IPS DF 6.9 (cell line): ENCODE results near the gene PLSCR5.

Experiments
- DNase-seq: peaks from one replicate; pipeline ENCODE4 v3.0.0-alpha.2; 2013; ENCODE audit warnings: low read depth, low spot score
- H3K27ac ChIP-seq: one replicate; pipeline ENCODE4 v1.5.1; 2013; ENCODE audit warnings: low read length, control low read depth
- H3K27me3 ChIP-seq: 2 replicates; pipeline ENCODE4 v1.6.1; 2013; ENCODE audit warnings: mild to moderate bottlenecking, low read length; ENCODE audit not compliant: control insufficient read depth, insufficient read depth
- H3K36me3 ChIP-seq: 2 replicates; pipeline ENCODE4 v1.6.1; 2013; ENCODE audit warnings: low read length; ENCODE audit not compliant: control insufficient read depth, insufficient read depth
- H3K4me1 ChIP-seq: 2 replicates; pipeline ENCODE4 v1.6.1; 2013; ENCODE audit warnings: low read length; ENCODE audit not compliant: control insufficient read depth, insufficient read depth
- H3K4me3 ChIP-seq: 2 replicates; pipeline ENCODE4 v1.5.1; 2013; ENCODE audit warnings: mild to moderate bottlenecking, low read length
- H3K9me3 ChIP-seq: 2 replicates; pipeline ENCODE4 v1.6.1; 2013; ENCODE audit warnings: low read length, inconsistent platforms; ENCODE audit not compliant: control insufficient read depth, insufficient read depth
- WGBS: extraction: QIAGEN DNeasy Blood & Tissue Kit; methylation state at CpG from one replicate; pipeline ENCODE4 v1.1.7; 2013; ENCODE audit warnings: mixed read lengths, missing lambda C conversion rate; ENCODE audit not compliant: insufficient read length, insufficient coverage; 5-methylcytosine and 5-hydroxymethylcytosine counted together

PLSCR5 gene

DNA sequence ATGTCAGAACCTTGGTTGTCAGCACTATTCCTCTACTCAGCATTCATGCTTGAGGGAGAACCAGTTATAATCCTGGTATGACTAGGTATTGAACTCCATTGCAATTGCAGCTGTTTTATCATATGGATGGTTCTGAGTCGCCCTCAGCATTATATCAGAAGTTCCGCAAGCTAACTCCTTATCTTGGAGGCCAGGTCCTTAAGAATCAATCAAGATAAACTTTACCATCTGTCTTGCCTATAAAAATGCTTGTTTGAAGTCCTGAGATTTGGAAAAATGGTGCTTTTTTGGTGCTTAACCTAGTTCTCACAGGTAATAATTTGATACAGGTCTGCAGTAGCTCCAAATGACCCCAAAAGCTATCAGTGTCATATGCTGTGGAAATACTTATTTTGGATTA, 44.5 kb downstream of the PLSCR5 start:
- no peak for DNase-seq
- Histone ChIP-seq H3K27me3 (no peaks in the 10 kb centered on the region), H3K4me1 (no peaks in the 10 kb centered on the region), H3K9me3 (no peaks in the 10 kb centered on the region), H3K27ac (no peak overlapping the region), H3K36me3 (no peaks in the 10 kb centered on the region), H3K4me3 (no peak overlapping the region)
- no CpG with 5 or more reads among the region's 2 CpGs for WGBS

GRCh38 chr3:146559388-146559787, 45.8 kb downstream of the PLSCR5 start:
- Histone ChIP-seq H3K9me3 (no peaks in the 10 kb centered on the region), H3K27me3 (no peaks in the 10 kb centered on the region), H3K36me3 (no peaks in the 10 kb centered on the region), H3K4me3 (no peak overlapping the region), H3K4me1 (no peaks in the 10 kb centered on the region), H3K27ac (no peak overlapping the region)
- WGBS = no CpG with 5 or more reads among the region's 3 CpGs
- no peak for DNase-seq

- H3K27ac ChIP-seq = no peak overlapping the region
- H3K36me3 ChIP-seq = no peaks in the 10 kb centered on the region
- H3K27me3 ChIP-seq = no peaks in the 10 kb centered on the region
- WGBS = no CpG with 5 or more reads among the region's 2 CpGs
- no peaks in the 10 kb centered on the region for H3K4me1 ChIP-seq
- no peaks in the 10 kb centered on the region for H3K9me3 ChIP-seq
- no peak for DNase-seq
- no peak overlapping the region for H3K4me3 ChIP-seq
Observed at GRCh38 chr3:146558781-146559180, 46.4 kb downstream of the PLSCR5 start.

DNA sequence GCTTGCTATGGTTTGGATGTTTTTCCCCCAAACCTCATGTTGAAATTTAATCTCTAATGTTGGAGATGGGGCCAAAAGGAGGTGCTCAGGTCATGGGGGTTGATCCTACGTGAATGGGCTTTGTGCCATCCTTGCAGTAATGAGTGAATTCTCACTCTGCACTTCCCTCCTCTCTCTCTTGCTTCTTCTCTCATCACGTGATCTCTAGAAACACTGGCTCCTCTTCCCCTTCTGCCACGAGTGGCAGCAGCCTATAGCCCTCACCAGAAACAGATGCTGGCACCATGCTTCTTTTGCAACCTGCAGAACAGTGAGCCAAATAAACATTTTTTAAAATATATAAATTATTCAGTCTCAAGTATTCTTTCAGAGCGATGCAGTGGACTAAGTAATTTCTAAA, 47.4 kb downstream of the PLSCR5 start:
- Histone ChIP-seq H3K4me1 (no peaks in the 10 kb centered on the region), H3K27me3 (no peaks in the 10 kb centered on the region), H3K27ac (no peak overlapping the region), H3K4me3 (no peak overlapping the region), H3K36me3 (no peaks in the 10 kb centered on the region), H3K9me3 (no peaks in the 10 kb centered on the region)
- no peak for DNase-seq
- no CpG with 5 or more reads among the region's 4 CpGs for WGBS

GRCh38 chr3:146555311-146555710, 49.8 kb downstream of the PLSCR5 start:
- no peaks in the 10 kb centered on the region for H3K9me3 ChIP-seq
- WGBS = no CpG with 5 or more reads among the region's 3 CpGs
- H3K27me3 ChIP-seq = no peaks in the 10 kb centered on the region
- H3K4me3 ChIP-seq = no peak overlapping the region
- H3K27ac ChIP-seq = no peak overlapping the region
- H3K4me1 ChIP-seq = no peaks in the 10 kb centered on the region
- no peak for DNase-seq
- no peaks in the 10 kb centered on the region for H3K36me3 ChIP-seq

GRCh38 chr3:146554151-146554760, 50.9 kb downstream of the PLSCR5 start:
- DNase-seq = no peak
- WGBS = no CpG with 5 or more reads among the region's 7 CpGs
- H3K36me3 ChIP-seq = no peaks in the 10 kb centered on the region
- no peaks in the 10 kb centered on the region for H3K9me3 ChIP-seq
- H3K4me3 ChIP-seq = no peak overlapping the region
- H3K27me3 ChIP-seq = no peaks in the 10 kb centered on the region
- no peak overlapping the region for H3K27ac ChIP-seq
- no peaks in the 10 kb centered on the region for H3K4me1 ChIP-seq

DNA sequence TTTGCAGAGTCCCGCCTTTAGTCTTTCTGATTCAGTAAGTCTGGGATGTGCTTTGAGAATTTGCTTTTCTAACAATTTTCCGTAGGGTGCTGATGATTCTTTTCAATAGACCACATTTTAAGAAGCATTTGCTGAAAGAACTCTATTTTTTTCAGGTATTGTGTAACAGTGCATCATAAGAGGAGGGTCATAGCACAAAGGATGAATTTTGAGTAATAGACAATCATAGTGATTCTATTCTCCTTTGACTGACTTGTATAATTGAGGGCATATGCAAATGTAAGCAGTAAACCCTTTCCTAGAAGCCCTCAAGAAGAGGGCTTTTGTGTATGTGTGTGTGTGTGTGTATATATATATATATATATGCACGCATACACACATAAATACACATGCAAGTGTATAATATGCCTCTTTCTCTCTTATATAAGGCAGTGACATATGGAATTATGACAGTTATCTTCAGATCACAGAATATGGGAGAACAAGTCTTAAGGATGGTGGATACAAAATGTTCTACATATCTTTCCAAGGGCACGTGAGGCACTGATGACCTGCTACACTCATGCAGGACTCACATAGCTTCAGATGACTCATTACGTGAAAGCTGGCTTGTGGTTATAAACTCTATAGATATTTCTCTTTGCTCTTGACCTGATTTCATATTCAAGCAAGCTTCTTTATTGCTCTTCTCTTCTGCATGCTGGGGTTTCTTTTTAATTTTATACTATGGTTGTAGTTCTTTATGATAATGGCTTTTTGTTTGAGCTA, 54.2 kb downstream of the PLSCR5 start:
- Histone ChIP-seq H3K4me1 (no peaks in the 10 kb centered on the region), H3K9me3 (no peaks in the 10 kb centered on the region), H3K4me3 (no peak overlapping the region), H3K36me3 (no peaks in the 10 kb centered on the region), H3K27me3 (no peaks in the 10 kb centered on the region), H3K27ac (no peak overlapping the region)
- DNase-seq = no peak
- WGBS = no CpG with 5 or more reads among the region's 5 CpGs

- Histone ChIP-seq H3K4me1 (no peaks in the 10 kb centered on the region), H3K36me3 (no peaks in the 10 kb centered on the region), H3K27me3 (no peaks in the 10 kb centered on the region), H3K27ac (no peak overlapping the region), H3K4me3 (no peak overlapping the region), H3K9me3 (no peaks in the 10 kb centered on the region)
- DNase-seq = no peak
Observed at GRCh38 chr3:146550070-146550615, 55.0 kb downstream of the PLSCR5 start.

GRCh38 chr3:146547235-146547835, 57.8 kb downstream of the PLSCR5 start:
- Histone ChIP-seq H3K36me3 (no peaks in the 10 kb centered on the region), H3K27me3 (no peaks in the 10 kb centered on the region), H3K4me3 (no peak overlapping the region), H3K27ac (no peak overlapping the region), H3K4me1 (no peaks in the 10 kb centered on the region), H3K9me3 (no peaks in the 10 kb centered on the region)
- DNase-seq = no peak

DNA sequence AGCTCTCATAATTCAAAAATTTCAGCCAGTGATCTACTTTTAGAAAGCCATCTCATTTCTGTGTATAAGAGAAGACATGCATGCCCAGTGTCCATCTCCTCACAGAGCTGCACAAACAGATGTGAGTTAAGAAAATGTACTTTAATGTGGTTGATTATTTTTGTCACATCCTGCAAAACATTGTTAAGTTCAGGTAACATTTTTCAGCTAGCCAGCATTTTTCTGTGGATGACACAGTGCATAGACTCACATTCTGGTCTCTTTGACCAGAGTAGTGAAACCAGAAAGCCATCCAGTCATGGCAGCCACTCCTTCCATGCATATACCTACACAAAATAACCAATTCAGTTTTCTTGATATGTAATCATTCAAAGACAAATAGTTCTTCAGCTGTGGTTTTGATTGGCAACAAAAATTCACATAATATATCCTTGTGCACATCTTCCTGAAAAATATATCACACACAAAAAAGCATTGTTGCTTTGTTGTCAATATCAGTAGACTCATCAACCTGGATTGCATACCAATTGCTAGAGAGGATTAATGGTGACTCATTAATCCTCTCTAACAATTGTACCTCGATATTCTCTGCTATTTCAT, 58.7 kb downstream of the PLSCR5 start:
- Histone ChIP-seq H3K27ac (no peak overlapping the region), H3K36me3 (no peaks in the 10 kb centered on the region), H3K4me3 (no peak overlapping the region), H3K27me3 (no peaks in the 10 kb centered on the region), H3K4me1 (peaks cover 2% of the 10 kb centered on the region; the same call in 1 of the 2 replicates), H3K9me3 (no peaks in the 10 kb centered on the region)
- no CpG with 5 or more reads among the region's 1 CpG for WGBS
- no peak for DNase-seq
